GM19193 (cell line): ENCODE measurements around the gene TBC1D1.

Experiments used
- POLR2A ChIP-seq: IDR thresholded peaks from 4 replicates; pipeline ENCODE4 v1.6.1; 2011; ENCODE audit not compliant: insufficient read depth, insufficient read length; ENCODE audit errors: extremely low read depth

Gene TBC1D1

GRCh38 chr4:38082424-38083385, 191.8 kb downstream of the TBC1D1 start:
- TF ChIP-seq POLR2A: no peak

GRCh38 chr4:38084877-38085711, 194.2 kb downstream of the TBC1D1 start:
- no peak for TF ChIP-seq POLR2A

- TF ChIP-seq POLR2A: no peak
Measured at GRCh38 chr4:38085751-38086150, 194.9 kb downstream of the TBC1D1 start.

- TF ChIP-seq POLR2A: no peak
Measured at GRCh38 chr4:38086151-38086848, 195.4 kb downstream of the TBC1D1 start.

GRCh38 chr4:38086849-38087226, 196.0 kb downstream of the TBC1D1 start:
- TF ChIP-seq POLR2A: no peak

GRCh38 chr4:38088321-38088720, 197.4 kb downstream of the TBC1D1 start:
- no peak for TF ChIP-seq POLR2A

- no peak for TF ChIP-seq POLR2A
Measured at GRCh38 chr4:38089961-38090360, 199.1 kb downstream of the TBC1D1 start.

- TF ChIP-seq POLR2A: no peak
Measured at GRCh38 chr4:38090455-38091246, 199.8 kb downstream of the TBC1D1 start.

GRCh38 chr4:38091636-38092035, 200.8 kb downstream of the TBC1D1 start:
- TF ChIP-seq POLR2A: no peak

DNA sequence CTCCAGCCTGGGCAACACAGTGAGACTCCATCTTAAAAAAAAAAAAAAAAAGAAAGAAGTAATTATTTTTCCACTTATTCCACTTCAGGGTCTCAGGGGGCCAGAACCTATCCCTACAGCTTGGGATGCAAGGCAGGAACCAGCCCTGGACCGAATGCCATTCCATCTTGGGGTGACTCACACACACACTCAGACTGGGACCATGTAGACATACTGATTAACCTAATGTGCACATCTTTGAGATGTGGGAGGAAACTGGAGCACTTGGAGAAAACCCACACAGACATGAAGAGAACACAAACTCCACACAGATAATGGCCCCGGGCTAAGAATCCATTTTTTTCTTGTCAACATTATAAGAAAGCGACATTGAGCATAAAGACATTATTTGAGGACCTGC, 201.8 kb downstream of the TBC1D1 start:
- TF ChIP-seq POLR2A: no peak

GRCh38 chr4:38094419-38094818, 203.5 kb downstream of the TBC1D1 start:
- no peak for TF ChIP-seq POLR2A

- TF ChIP-seq POLR2A: no peak
Measured at GRCh38 chr4:38095691-38096090, 204.8 kb downstream of the TBC1D1 start.

GRCh38 chr4:38097818-38098217, 206.9 kb downstream of the TBC1D1 start:
- TF ChIP-seq POLR2A: no peak

GRCh38 chr4:38099020-38099600, 208.2 kb downstream of the TBC1D1 start:
- no peak for TF ChIP-seq POLR2A
